CD4-positive, alpha-beta memory T cell (primary cell): Measurements from ENCODE around the gene SPATS2. TPM values are rescaled to one million over a fixed set of nuclear protein-coding genes. Genes with fewer than 3 reads are reported as not detected.

Experiments used
- CTCF ChIA-PET: fragments of 350-600 bp; sonication (Branson Sonifier 250); formaldehyde crosslinking; loops from one replicate; lab custom pipeline; 2021; ENCODE audit warnings: inconsistent platforms; ENCODE audit not compliant: partially characterized antibody; lab: Charles Lee
- POLR2A ChIA-PET: fragments of 350-600 bp; sonication (Branson Sonifier 250); formaldehyde crosslinking; loops from one replicate; lab custom pipeline; 2021; ENCODE audit not compliant: partially characterized antibody; lab: Charles Lee
- DNase-seq, 5 donors: peaks; one replicate each; pipeline versions ENCODE4 v3.0.0 to v3.0.0-alpha.2; 2020 to 2022; ENCODE audit warnings: mixed read lengths in 1 of 5
- H3K27ac ChIP-seq: one replicate; pipeline ENCODE4 v1.7.0; 2013; ENCODE audit warnings: low read depth, low read length
- H3K27me3 ChIP-seq: 2 replicates; pipeline ENCODE4 v1.7.0; 2013; ENCODE audit warnings: mild to moderate bottlenecking, low read length, moderate library complexity; ENCODE audit not compliant: insufficient read depth
- H3K36me3 ChIP-seq: 2 replicates; pipeline ENCODE4 v1.7.0; 2013; ENCODE audit warnings: mild to moderate bottlenecking, low read length, moderate library complexity; ENCODE audit not compliant: insufficient read depth
- H3K4me1 ChIP-seq: 2 replicates; pipeline ENCODE4 v1.7.0; 2013; ENCODE audit warnings: mild to moderate bottlenecking, low read length, moderate library complexity; ENCODE audit not compliant: insufficient read depth
- H3K4me3 ChIP-seq, 2 donors: one replicate each; pipeline ENCODE4 v1.7.0; 2013; ENCODE audit warnings: low read length in 2 of 2, mild to moderate bottlenecking in 1 of 2
- H3K9me3 ChIP-seq, 2 donors: one replicate each; pipeline ENCODE4 v1.7.0; 2013; ENCODE audit warnings: low read length in 2 of 2, control low read depth in 1 of 2; ENCODE audit not compliant: control insufficient read depth in 1 of 2
- H3K27ac Mint-ChIP-seq, 7 donors: one replicate each; pipeline ENCODE4 v1.8.0; 2020 to 2021; ENCODE audit warnings: mixed read lengths in 7 of 7, mild to moderate bottlenecking in 6 of 7, inconsistent platforms in 3 of 7, moderate library complexity in 3 of 7
- H3K27me3 Mint-ChIP-seq, 2 donors: one replicate each; pipeline ENCODE4 v1.8.0; 2020 to 2021; ENCODE audit warnings: mixed read lengths in 2 of 2
- H3K36me3 Mint-ChIP-seq, 2 donors: one replicate each; pipeline ENCODE4 v1.8.0; 2020 to 2021; ENCODE audit warnings: mixed read lengths in 2 of 2, inconsistent platforms in 1 of 2, mild to moderate bottlenecking in 1 of 2
- H3K4me1 Mint-ChIP-seq, 4 donors: one replicate each; pipeline ENCODE4 v1.8.0; 2020 to 2021; ENCODE audit warnings: mixed read lengths in 4 of 4, mild to moderate bottlenecking in 1 of 4
- H3K4me3 Mint-ChIP-seq, 8 donors: one replicate each; pipeline ENCODE4 v1.8.0; 2020 to 2021; ENCODE audit warnings: mixed read lengths in 8 of 8, mild to moderate bottlenecking in 7 of 8, moderate library complexity in 6 of 8, inconsistent platforms in 3 of 8
- H3K9me3 Mint-ChIP-seq, 8 donors: one replicate each; pipeline ENCODE4 v1.8.0; 2020 to 2021; ENCODE audit warnings: mixed read lengths in 8 of 8, mild to moderate bottlenecking in 5 of 8, inconsistent platforms in 3 of 8, moderate library complexity in 1 of 8
- intact Hi-C: fragments of 100-400 bp; cut with micrococcal nuclease; formaldehyde crosslinking; loops from one replicate; pipeline ENCODE4 v1.15.1; 2023
- polyA plus RNA-seq, 2 donors: library from polyadenylated mRNA; unstranded; fragments of 300-500 nt; fragmentation: Illumina TruSeq; gene quantifications; one replicate each; pipeline ENCODE4 v1.2.3, GENCODE V29; 2021
- total RNA-seq, 2 experiments: library from RNA; stranded (reverse); gene quantifications; one replicate each; pipeline ENCODE4 v1.2.3, GENCODE V29; 2021

Gene SPATS2
- total and polyA plus RNA-seq, 4 experiments from 2014 or later: 4.3 to 7.8 (median 5.0) TPM

DNA sequence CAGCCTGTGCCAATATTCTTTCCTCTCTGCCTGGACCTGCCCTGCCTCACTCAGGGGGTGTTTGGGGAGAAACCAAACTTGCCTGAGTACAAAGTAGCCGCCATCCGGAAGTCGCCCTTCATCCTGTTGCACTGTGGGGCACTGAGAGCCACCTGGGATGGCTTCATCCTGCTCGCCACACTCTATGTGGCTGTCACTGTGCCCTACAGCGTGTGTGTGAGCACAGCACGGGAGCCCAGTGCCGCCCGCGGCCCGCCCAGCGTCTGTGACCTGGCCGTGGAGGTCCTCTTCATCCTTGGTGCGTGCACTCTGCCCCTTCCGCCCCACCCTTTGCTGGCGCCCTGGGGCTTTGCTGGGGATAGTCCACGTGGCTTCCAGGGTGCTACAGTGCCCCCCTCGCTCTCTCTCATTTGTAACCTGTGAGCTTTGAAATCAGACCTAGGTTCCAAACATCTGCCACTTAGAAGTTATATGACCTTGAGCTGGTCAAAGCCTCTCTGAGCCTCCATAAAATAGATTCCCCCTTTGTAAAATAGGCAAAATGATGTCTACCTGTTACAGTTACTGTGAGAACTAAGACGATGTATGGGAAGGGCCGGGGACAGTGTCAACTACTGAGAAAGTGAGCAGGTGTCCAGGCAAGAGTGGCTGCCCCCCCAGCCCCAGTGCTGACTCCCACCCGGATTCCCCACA lies 176.1 kb downstream of the SPATS2 start:
- CTCF ChIA-PET: interaction anchor here (0.7 kb wide), 1 partner anchor 9 kb away, joined by 3 read pairs; no protein-coding TSS in a partner anchor
- peaks cover 0 to 2% (median 0%) of the 10 kb centered on the region in 8 donors for H3K9me3 Mint-ChIP-seq
- peaks cover 12 to 49% (median 19%) of the 10 kb centered on the region in 4 donors for H3K4me1 Mint-ChIP-seq
- no peak overlapping the region for H3K27ac ChIP-seq
- POLR2A ChIA-PET: no interaction called here
- peaks cover 10% of the 10 kb centered on the region for H3K27me3 ChIP-seq
- no peaks in the 10 kb centered on the region for H3K36me3 ChIP-seq
- peak overlapping the region in 3 of 7 donors; percentile 44 to 78 (median 65) for H3K27ac Mint-ChIP-seq
- H3K36me3 Mint-ChIP-seq: peaks cover 0 to 1% of the 10 kb centered on the region in 2 donors
- peaks cover 12% of the 10 kb centered on the region for H3K4me1 ChIP-seq
- no peak for DNase-seq
- no peak overlapping the region for H3K4me3 ChIP-seq
- intact Hi-C loops: no loop called here
- H3K9me3 ChIP-seq: no peaks in the 10 kb centered on the region
- peak overlapping the region in 1 of 8 donors; percentile 5 for H3K4me3 Mint-ChIP-seq
- peaks cover 5 to 13% of the 10 kb centered on the region in 2 donors for H3K27me3 Mint-ChIP-seq

DNA sequence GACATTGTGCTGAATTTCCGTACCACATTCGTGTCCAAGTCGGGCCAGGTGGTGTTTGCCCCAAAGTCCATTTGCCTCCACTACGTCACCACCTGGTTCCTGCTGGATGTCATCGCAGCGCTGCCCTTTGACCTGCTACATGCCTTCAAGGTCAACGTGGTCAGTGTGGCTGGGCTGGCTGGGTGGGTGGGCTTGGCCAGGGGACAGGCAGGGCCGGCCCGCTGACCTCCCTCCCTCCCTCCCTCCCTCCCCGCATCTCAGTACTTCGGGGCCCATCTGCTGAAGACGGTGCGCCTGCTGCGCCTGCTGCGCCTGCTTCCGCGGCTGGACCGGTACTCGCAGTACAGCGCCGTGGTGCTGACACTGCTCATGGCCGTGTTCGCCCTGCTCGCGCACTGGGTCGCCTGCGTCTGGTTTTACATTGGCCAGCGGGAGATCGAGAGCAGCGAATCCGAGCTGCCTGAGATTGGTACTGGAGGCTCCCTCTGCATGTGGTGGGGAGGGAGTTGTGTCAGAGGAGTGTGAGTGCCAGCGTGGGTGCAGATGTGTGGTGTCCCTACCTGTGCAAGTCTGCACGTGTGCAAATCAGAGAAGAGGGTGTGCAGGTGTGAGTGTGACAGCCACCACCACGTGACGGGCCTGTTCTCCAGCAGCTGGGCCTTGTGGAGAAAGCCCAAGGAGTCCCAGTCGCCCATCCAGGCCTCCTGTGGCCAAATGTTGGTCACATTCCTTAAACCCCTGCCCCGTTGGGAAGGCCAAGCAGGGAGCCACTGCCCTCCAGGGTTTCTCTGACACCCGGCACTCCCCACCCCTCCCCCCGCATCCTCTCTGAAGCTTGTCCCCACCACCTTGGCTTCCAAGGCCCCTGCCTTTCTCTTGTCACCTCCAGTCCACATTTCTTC lies 176.9 kb downstream of the SPATS2 start:
- no peak for DNase-seq
- peaks cover 19% of the 10 kb centered on the region for H3K4me1 ChIP-seq
- ChIA-PET CTCF (interaction anchor here (0.8 kb wide), 1 partner anchor 21 kb away, joined by 3 read pairs; no protein-coding TSS in a partner anchor), POLR2A (no interaction called here)
- Mint-ChIP-seq H3K9me3 (peaks cover 0 to 2% (median 0%) of the 10 kb centered on the region in 8 donors), H3K36me3 (peaks cover 0 to 1% of the 10 kb centered on the region in 2 donors), H3K27ac (peak overlapping the region in 3 of 7 donors; percentile 21 to 89 (median 67)), H3K4me1 (peaks cover 14 to 49% (median 23%) of the 10 kb centered on the region in 4 donors), H3K27me3 (peaks cover 8 to 16% of the 10 kb centered on the region in 2 donors), H3K4me3 (peak overlapping the region in 1 of 8 donors; percentile 5)
- peaks cover 16% of the 10 kb centered on the region for H3K27me3 ChIP-seq
- no peak overlapping the region for H3K4me3 ChIP-seq
- no peaks in the 10 kb centered on the region for H3K9me3 ChIP-seq
- intact Hi-C loops: no loop called here
- no peak overlapping the region for H3K27ac ChIP-seq
- H3K36me3 ChIP-seq: no peaks in the 10 kb centered on the region

GRCh38 chr12:49545815-49546214 lies 178.6 kb downstream of the SPATS2 start:
- ChIA-PET POLR2A (interaction anchor here (0.6 kb wide), 1 partner anchor 21 kb away, joined by 3 read pairs; no protein-coding TSS in a partner anchor), CTCF (interaction anchor here (0.6 kb wide), 1 partner anchor 195 kb away, joined by 3 read pairs; no protein-coding TSS in a partner anchor)
- no peak for DNase-seq
- intact Hi-C loops: no loop called here
- H3K9me3 Mint-ChIP-seq: peaks cover 0 to 2% (median 0%) of the 10 kb centered on the region in 8 donors
- no peak overlapping the region for H3K4me3 ChIP-seq
- no peak overlapping the region for H3K27ac ChIP-seq
- peaks cover 9 to 35% (median 13%) of the 10 kb centered on the region in 4 donors for H3K4me1 Mint-ChIP-seq
- H3K4me3 Mint-ChIP-seq: no peak overlapping the region
- no peaks in the 10 kb centered on the region for H3K9me3 ChIP-seq
- no peaks in the 10 kb centered on the region for H3K36me3 ChIP-seq
- H3K27me3 Mint-ChIP-seq: peaks cover 10 to 18% of the 10 kb centered on the region in 2 donors
- H3K4me1 ChIP-seq: peaks cover 8% of the 10 kb centered on the region
- H3K27me3 ChIP-seq: peaks cover 16% of the 10 kb centered on the region
- H3K36me3 Mint-ChIP-seq: no peaks in the 10 kb centered on the region
- no peak overlapping the region for H3K27ac Mint-ChIP-seq

GRCh38 chr12:49546481-49546880 lies 179.2 kb downstream of the SPATS2 start:
- POLR2A ChIA-PET: interaction anchor here (0.6 kb wide), 1 partner anchor 20 kb away, joined by 3 read pairs; no protein-coding TSS in a partner anchor
- no peak overlapping the region for H3K27ac ChIP-seq
- H3K9me3 Mint-ChIP-seq: peaks cover 0 to 2% (median 0%) of the 10 kb centered on the region in 8 donors
- H3K27ac Mint-ChIP-seq: no peak overlapping the region
- H3K4me1 Mint-ChIP-seq: peaks cover 8 to 28% (median 10%) of the 10 kb centered on the region in 4 donors
- no peak overlapping the region for H3K4me3 ChIP-seq
- H3K27me3 ChIP-seq: peaks cover 16% of the 10 kb centered on the region
- CTCF ChIA-PET: interaction anchor here (1.2 kb wide), 1 partner anchor 77 kb away, joined by 3 read pairs; the partner anchor contains the start of gene PRPF40B
- H3K4me3 Mint-ChIP-seq: no peak overlapping the region
- peaks cover 10 to 18% of the 10 kb centered on the region in 2 donors for H3K27me3 Mint-ChIP-seq
- peaks cover 8% of the 10 kb centered on the region for H3K4me1 ChIP-seq
- no peaks in the 10 kb centered on the region for H3K9me3 ChIP-seq
- no peak for DNase-seq
- intact Hi-C loops: no loop called here
- no peaks in the 10 kb centered on the region for H3K36me3 ChIP-seq
- H3K36me3 Mint-ChIP-seq: no peaks in the 10 kb centered on the region

DNA sequence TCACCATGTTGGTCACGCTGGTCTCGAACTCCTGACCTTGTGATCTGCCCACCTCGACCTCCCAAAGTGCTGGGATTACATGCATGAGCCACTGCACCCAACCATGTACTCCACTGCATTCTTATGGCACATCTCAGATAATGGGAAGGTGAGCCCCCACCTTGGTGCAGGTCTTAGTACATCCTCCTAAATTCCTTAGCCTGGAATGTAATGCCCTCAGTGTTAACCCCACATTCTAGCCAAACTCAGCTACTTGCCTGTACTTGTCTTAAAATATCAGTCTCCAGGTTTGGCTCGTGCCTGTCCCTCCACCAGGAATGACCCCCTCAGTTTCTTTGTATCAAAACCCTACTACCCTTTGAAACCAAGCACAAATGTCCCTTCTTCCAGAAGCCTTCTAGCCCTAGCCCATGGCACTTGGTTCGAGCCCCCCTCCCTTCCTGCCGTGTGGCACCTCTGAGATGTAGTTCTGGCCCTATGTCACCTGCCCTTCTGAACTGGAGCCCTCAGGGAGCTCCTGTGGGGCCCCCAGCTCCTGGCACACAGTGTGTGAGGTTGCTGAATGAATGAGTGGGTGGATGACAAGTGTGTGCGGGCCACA lies 179.9 kb downstream of the SPATS2 start:
- ChIA-PET POLR2A (no interaction called here), CTCF (interaction anchor here (1.1 to 1.2 kb wide), 2 partner anchors 34 to 76 kb away, joined by 3 read pairs; partner anchors contain the start of gene PRPF40B)
- H3K9me3 ChIP-seq: no peaks in the 10 kb centered on the region
- peaks cover 8% of the 10 kb centered on the region for H3K4me1 ChIP-seq
- peaks cover 16% of the 10 kb centered on the region for H3K27me3 ChIP-seq
- intact Hi-C loops: no loop called here
- H3K27ac ChIP-seq: no peak overlapping the region
- no peak overlapping the region for H3K4me3 Mint-ChIP-seq
- no peak overlapping the region for H3K4me3 ChIP-seq
- H3K4me1 Mint-ChIP-seq: peaks cover 8 to 22% (median 10%) of the 10 kb centered on the region in 4 donors
- peaks cover 0 to 2% (median 0%) of the 10 kb centered on the region in 8 donors for H3K9me3 Mint-ChIP-seq
- H3K27me3 Mint-ChIP-seq: peaks cover 10 to 18% of the 10 kb centered on the region in 2 donors
- no peaks in the 10 kb centered on the region for H3K36me3 Mint-ChIP-seq
- H3K36me3 ChIP-seq: no peaks in the 10 kb centered on the region
- no peak overlapping the region for H3K27ac Mint-ChIP-seq
- DNase-seq: no peak

GRCh38 chr12:49548481-49548821 lies 181.2 kb downstream of the SPATS2 start:
- peak overlapping the region in 1 of 2 donors; percentile 31 for H3K4me3 ChIP-seq
- CTCF ChIA-PET: interaction anchor here (0.7 to 6.7 kb wide), 3 partner anchors 31 to 475 kb away, joined by 3 to 64 read pairs (median 6); no protein-coding TSS in a partner anchor

More at GRCh38 chr12:49548481-49548821, 181.2 kb downstream of the SPATS2 start:
- intact Hi-C loops: no loop called here
- H3K4me3 Mint-ChIP-seq: peak overlapping the region in 2 of 8 donors; percentile 23 to 58
- DNase-seq: no peak
- H3K9me3 Mint-ChIP-seq: peaks cover 0 to 2% (median 0%) of the 10 kb centered on the region in 8 donors
- H3K36me3 ChIP-seq: no peaks in the 10 kb centered on the region
- POLR2A ChIA-PET: no interaction called here
- H3K27me3 Mint-ChIP-seq: peaks cover 10 to 23% of the 10 kb centered on the region in 2 donors
- H3K4me1 ChIP-seq: peaks cover 8% of the 10 kb centered on the region
- no peaks in the 10 kb centered on the region for H3K9me3 ChIP-seq
- H3K27ac Mint-ChIP-seq: no peak overlapping the region
- H3K36me3 Mint-ChIP-seq: no peaks in the 10 kb centered on the region
- H3K27me3 ChIP-seq: peaks cover 16% of the 10 kb centered on the region
- H3K4me1 Mint-ChIP-seq: peaks cover 8 to 15% (median 9%) of the 10 kb centered on the region in 4 donors
- peak overlapping the region; percentile 7 for H3K27ac ChIP-seq
